IMR-90 (cell line): ENCODE results near the gene UTY. TPM values are rescaled to one million over a fixed set of nuclear protein-coding genes. Genes with fewer than 3 reads are reported as not detected.
"Not testable (repeated sequence)": the region's sequence is repeated elsewhere in the genome, so short reads cannot be mapped to it uniquely, and the experiment has no call there.

Experiments used
- ATAC-seq: fragments of 200-7000 bp; cut with Tn5 transposase; 2 replicates; pipeline ENCODE4 v1.9.1; 2020; ENCODE audit warnings: low read depth, mild to moderate bottlenecking, moderate library complexity
- BruUV-seq: library from RNA; stranded (reverse); fragments of 400-500 nt; replicated peaks from 2 replicates; lab custom pipeline; 2021; lab: Mats Ljungman, UMichigan
- CTCF ChIA-PET: fragments of 300-600 bp; formaldehyde crosslinking; extraction: SDS; loops from one replicate; lab custom pipeline; 2021; ENCODE audit warnings: antibody characterized with exemption; lab: Yijun Ruan, JAX
- POLR2A ChIA-PET: fragments of 300-600 bp; sonication (Branson Sonifier 250); formaldehyde crosslinking; loops from one replicate; lab custom pipeline; 2022; ENCODE audit warnings: antibody characterized with exemption; ENCODE audit not compliant: unreplicated experiment; lab: Charles Lee
- DNase-seq: peaks from one replicate; pipeline ENCODE4 v3.0.0; 2013
- H2AFZ ChIP-seq: replicated peaks from 2 replicates; pipeline ENCODE3; 2013; ENCODE audit warnings: low read length, mild to moderate bottlenecking; ENCODE audit not compliant: poor library complexity
- H2AK5ac ChIP-seq: 2 replicates; pipeline ENCODE4 v1.6.1; 2013; ENCODE audit warnings: low read depth, low read length, inconsistent platforms
- H2AK9ac ChIP-seq: replicated peaks from 2 replicates; pipeline ENCODE3; 2013; ENCODE audit warnings: mild to moderate bottlenecking, low read depth, low read length, moderate library complexity; ENCODE audit not compliant: poor library complexity
- H2BK120ac ChIP-seq: 2 replicates; pipeline ENCODE4 v1.6.1; 2013; ENCODE audit warnings: low read depth, low read length, inconsistent platforms
- H2BK15ac ChIP-seq: 3 replicates; pipeline ENCODE4 v1.6.1; 2013; ENCODE audit warnings: low read depth, low read length, inconsistent platforms
- H2BK20ac ChIP-seq: 2 replicates; pipeline ENCODE4 v1.6.1; 2013; ENCODE audit warnings: low read depth, mild to moderate bottlenecking, inconsistent platforms, low read length, moderate library complexity
- H2BK5ac ChIP-seq: 2 replicates; pipeline ENCODE4 v1.6.1; 2013; ENCODE audit warnings: mild to moderate bottlenecking, low read depth, low read length, inconsistent platforms; ENCODE audit not compliant: poor library complexity, severe bottlenecking
- H3K14ac ChIP-seq: replicated peaks from 2 replicates; pipeline ENCODE4 v1.6.1; 2013; ENCODE audit warnings: low read depth, low read length, inconsistent platforms
- H3K18ac ChIP-seq: 2 replicates; pipeline ENCODE4 v1.6.1; 2013; ENCODE audit warnings: low read depth, low read length, control low read depth
- H3K23ac ChIP-seq: 2 replicates; pipeline ENCODE4 v1.6.1; 2013; ENCODE audit warnings: low read depth, low read length, inconsistent platforms
- H3K27ac ChIP-seq: 2 replicates; pipeline ENCODE4 v1.5.1; 2013; ENCODE audit warnings: mild to moderate bottlenecking, control low read depth, low read length; ENCODE audit not compliant: insufficient read depth
- H3K27me3 ChIP-seq: 2 replicates; pipeline ENCODE4 v1.6.1; 2013; ENCODE audit warnings: low read length; ENCODE audit not compliant: control insufficient read depth, insufficient read depth
- H3K36me3 ChIP-seq: 2 replicates; pipeline ENCODE4 v1.6.1; 2013; ENCODE audit warnings: low read length, mixed read lengths; ENCODE audit not compliant: control insufficient read depth, insufficient read depth
- H3K4ac ChIP-seq: 2 replicates; pipeline ENCODE4 v1.6.1; 2013; ENCODE audit warnings: low read depth, low read length, inconsistent platforms
- H3K4me1 ChIP-seq: 2 replicates; pipeline ENCODE4 v1.6.1; 2013; ENCODE audit warnings: low read length, mixed read lengths; ENCODE audit not compliant: control insufficient read depth, insufficient read depth
- H3K4me2 ChIP-seq: 2 replicates; pipeline ENCODE4 v1.6.1; 2013; ENCODE audit warnings: low read depth, mild to moderate bottlenecking, control low read depth, low read length, moderate library complexity
- H3K4me3 ChIP-seq: 2 replicates; pipeline ENCODE4 v1.5.1; 2013; ENCODE audit warnings: low read depth, mild to moderate bottlenecking, control low read depth, low read length, moderate library complexity; ENCODE audit not compliant: insufficient read depth
- H3K56ac ChIP-seq: 2 replicates; pipeline ENCODE4 v1.6.1; 2013; ENCODE audit warnings: low read length, inconsistent platforms; ENCODE audit not compliant: insufficient read depth; ENCODE audit errors: extremely low read depth
- H3K79me1 ChIP-seq, 2 experiments: 2 replicates each; pipeline ENCODE4 v1.6.1; 2013; ENCODE audit warnings: low read length in 2 of 2, inconsistent platforms in 1 of 2, low read depth in 1 of 2
- H3K9ac ChIP-seq: 2 replicates; pipeline ENCODE4 v1.6.1; 2013; ENCODE audit warnings: low read depth, low read length, control low read depth
- H3K9me1 ChIP-seq: 2 replicates; pipeline ENCODE4 v1.6.1; 2013; ENCODE audit warnings: low read length, inconsistent platforms; ENCODE audit not compliant: insufficient read depth
- H3K9me3 ChIP-seq: 2 replicates; pipeline ENCODE4 v1.6.1; 2013; ENCODE audit warnings: low read length; ENCODE audit not compliant: control insufficient read depth, insufficient read depth
- H4K20me1 ChIP-seq: 2 replicates; pipeline ENCODE4 v1.6.1; 2013; ENCODE audit warnings: low read length, inconsistent platforms; ENCODE audit not compliant: insufficient read depth
- H4K5ac ChIP-seq: 2 replicates; pipeline ENCODE4 v1.6.1; 2013; ENCODE audit warnings: mild to moderate bottlenecking, low read depth, low read length, control low read depth
- H4K8ac ChIP-seq, 2 experiments: 2 replicates each; pipeline ENCODE4 v1.6.1; 2013; ENCODE audit warnings: low read depth in 2 of 2, low read length in 2 of 2, control low read depth in 1 of 2, inconsistent platforms in 1 of 2
- H4K91ac ChIP-seq: 2 replicates; pipeline ENCODE4 v1.6.1; 2013; ENCODE audit warnings: low read depth, low read length, inconsistent platforms; ENCODE audit not compliant: insufficient read depth
- BHLHE40 ChIP-seq: fragments of 150-350 bp; IDR thresholded peaks from 2 replicates; pipeline ENCODE4 v1.6.1; 2016; ENCODE audit warnings: mild to moderate bottlenecking, low read depth, low read length
- CHD1 ChIP-seq: IDR thresholded peaks from 2 replicates; pipeline ENCODE4 v1.6.1; 2012; ENCODE audit warnings: low read depth, low read length, improper control_type of control experiment
- CTCF ChIP-seq: conservative IDR thresholded peaks from 2 replicates; pipeline ENCODE4 v1.5.1; 2012; ENCODE audit warnings: mild to moderate bottlenecking, low read depth, low read length, improper control_type of control experiment
- MAZ ChIP-seq: IDR thresholded peaks from 2 replicates; pipeline ENCODE4 v1.6.1; 2012; ENCODE audit warnings: low read depth, mild to moderate bottlenecking, low read length, improper control_type of control experiment, moderate library complexity, borderline replicate concordance
- NFE2L2 ChIP-seq: fragments of 150-350 bp; IDR thresholded peaks from 2 replicates; pipeline ENCODE4 v1.6.1; 2016; ENCODE audit warnings: low read depth, mild to moderate bottlenecking, low read length
- RAD21 ChIP-seq: IDR thresholded peaks from 2 replicates; pipeline ENCODE4 v1.6.1; 2012; ENCODE audit warnings: low read length, improper control_type of control experiment
- WGBS, 2 experiments: methylation state at CpG; one replicate each; pipeline versions ENCODE4 v1.1.5 to v1.1.7; 2013; ENCODE audit warnings: missing lambda C conversion rate in 2 of 2; ENCODE audit not compliant: insufficient read length in 1 of 2; ENCODE audit errors: extremely low coverage in 2 of 2; 5-methylcytosine and 5-hydroxymethylcytosine counted together
- dilution Hi-C: fragments of 300-500 bp; cut with HindIII; formaldehyde crosslinking; loops from one replicate; pipeline ENCODE4 v1.14.3; 2018; ENCODE audit warnings: low sequenced_read_pairs; ENCODE audit not compliant: unreplicated experiment
- in situ Hi-C: fragments of 300-500 bp; cut with MboI; formaldehyde crosslinking; loops from 3 replicates; pipeline ENCODE4 v1.14.3; 2019; ENCODE audit warnings: low sequenced_read_pairs, inconsistent platforms, mixed read lengths
- intact Hi-C: fragments of 100-400 bp; cut with micrococcal nuclease; formaldehyde crosslinking; loops from 2 replicates; pipeline ENCODE4 v1.10.0; 2022
- polyA plus RNA-seq, 3 experiments: library from polyadenylated mRNA; depleted of rRNA; stranded (reverse); fragments of >200 nt; gene quantifications; 2 replicates each; pipeline ENCODE4 v1.2.3, GENCODE V29; 2012; ENCODE audit warnings: low replicate concordance in 1 of 3
- total RNA-seq: library from RNA; depleted of rRNA; stranded (reverse); fragments of >200 nt; gene quantifications from 2 replicates; pipeline ENCODE4 v1.2.3, GENCODE V29; 2012

Gene UTY
- total and polyA plus RNA-seq, 2 of the 4 experiments (the other 2 are of a cell fraction) = not detected

GRCh38 chrY:13291199-13291598, 188.6 kb downstream of the UTY start:
- ChIA-PET CTCF (no interaction called here), POLR2A (no interaction called here)
- Histone ChIP-seq H4K91ac (no peak overlapping the region), H2AFZ (no peak overlapping the region), H3K9me1 (no peaks in the 10 kb centered on the region), H3K4me1 (no peaks in the 10 kb centered on the region), H2AK9ac (no peak overlapping the region), H3K36me3 (no peaks in the 10 kb centered on the region), H3K9ac (no peak overlapping the region), H3K4me3 (no peak overlapping the region), H2BK20ac (no peak overlapping the region), H4K8ac (no peak overlapping the region), H2AK5ac (no peak overlapping the region), H2BK120ac (no peak overlapping the region), H3K79me1 (no peaks in the 10 kb centered on the region), H3K23ac (no peak overlapping the region), H4K20me1 (no peaks in the 10 kb centered on the region), H3K4ac (no peak overlapping the region), H3K18ac (no peak overlapping the region), H3K14ac (no peak overlapping the region), H4K5ac (no peak overlapping the region), H2BK15ac (no peak overlapping the region), H3K9me3 (no peaks in the 10 kb centered on the region), H2BK5ac (no peak overlapping the region), H3K27me3 (no peaks in the 10 kb centered on the region), H3K4me2 (no peak overlapping the region), H3K56ac (no peak overlapping the region), H3K27ac (no peak overlapping the region)
- in situ Hi-C loops (no loop called here), dilution Hi-C loops (no loop called here), intact Hi-C loops (no loop called here)
- no TSS peak for BruUV-seq
- DNase-seq (no peak), ATAC-seq (no peak)
- TF ChIP-seq MAZ (no peak), RAD21 (no peak), BHLHE40 (no peak), CHD1 (no peak), NFE2L2 (no peak), CTCF (no peak)
- WGBS, 2 experiments = no CpG with 5 or more reads among the region's 1 CpG

- CTCF ChIA-PET, ATAC-seq, H3K9ac ChIP-seq: not testable (repeated sequence)
These were observed 197.4 kb downstream of the UTY start for GRCh38 chrY:13282151-13283054.

More at GRCh38 chrY:13282151-13283054, 197.4 kb downstream of the UTY start:
- H3K56ac ChIP-seq, POLR2A ChIA-PET, H3K4me3 ChIP-seq, H4K5ac ChIP-seq, intact Hi-C loops, DNase-seq, H3K14ac ChIP-seq, H2BK120ac ChIP-seq, H4K91ac ChIP-seq, H3K4me2 ChIP-seq, H2AK5ac ChIP-seq, H3K79me1 ChIP-seq, H3K36me3 ChIP-seq, H3K27me3 ChIP-seq, H2BK20ac ChIP-seq, in situ Hi-C loops, H2BK15ac ChIP-seq, H3K18ac ChIP-seq, H3K4ac ChIP-seq, H4K20me1 ChIP-seq, H3K9me1 ChIP-seq, H3K4me1 ChIP-seq, H2BK5ac ChIP-seq, BruUV-seq, H4K8ac ChIP-seq, H2AK9ac ChIP-seq, H2AFZ ChIP-seq, H3K27ac ChIP-seq, dilution Hi-C loops, H3K23ac ChIP-seq, H3K9me3 ChIP-seq: not testable (repeated sequence)
- no CpG with 5 or more reads among the region's 15 CpGs for WGBS, 2 experiments
